GM18520 (cell line): ENCODE data around the gene RRP36.

Source experiments
- ATAC-seq: cut with Tn5 transposase; IDR thresholded peaks from one replicate; pipeline ENCODE4 v1.9.1; 2021; ENCODE audit not compliant: unreplicated experiment

Gene RRP36

DNA sequence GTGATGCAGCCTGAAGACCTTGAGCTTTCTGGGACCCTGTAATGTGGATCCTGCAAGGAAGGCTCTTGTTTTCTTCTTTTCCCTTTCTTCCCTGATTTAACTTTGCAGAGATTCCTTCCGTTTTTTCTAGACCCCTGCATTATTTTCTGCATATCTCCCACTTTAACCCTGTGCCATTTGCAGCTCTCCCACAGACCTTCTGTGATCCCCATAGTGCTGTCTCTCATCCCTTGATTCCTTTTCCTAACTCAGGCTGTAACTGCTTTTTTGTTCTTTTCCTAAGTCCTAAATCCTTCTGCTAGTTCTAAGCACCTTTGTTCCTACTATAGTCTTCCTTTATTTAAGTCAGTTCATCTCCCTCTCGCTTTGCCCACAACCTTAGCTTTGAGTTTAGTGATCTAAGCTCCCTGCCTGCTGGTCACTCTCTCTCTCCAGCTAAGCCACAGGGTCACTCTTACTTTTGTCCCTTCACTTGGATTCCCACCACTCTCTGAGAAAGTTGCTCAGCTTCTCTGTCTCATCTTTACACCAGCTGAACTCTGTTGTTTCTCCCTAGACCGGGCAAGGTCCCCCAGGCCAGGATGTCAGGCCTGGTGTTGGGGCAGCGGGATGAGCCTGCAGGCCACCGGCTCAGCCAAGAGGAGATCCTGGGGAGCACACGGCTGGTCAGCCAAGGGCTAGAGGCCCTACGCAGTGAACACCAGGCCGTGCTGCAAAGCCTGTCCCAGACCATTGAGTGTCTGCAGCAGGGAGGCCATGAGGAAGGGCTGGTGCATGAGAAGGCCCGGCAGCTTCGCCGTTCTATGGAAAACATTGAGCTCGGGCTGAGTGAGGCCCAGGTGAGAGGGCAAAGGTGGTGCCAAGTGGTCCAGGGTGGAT lies 39.6 kb downstream of the RRP36 start:
- ATAC-seq: no peak

DNA sequence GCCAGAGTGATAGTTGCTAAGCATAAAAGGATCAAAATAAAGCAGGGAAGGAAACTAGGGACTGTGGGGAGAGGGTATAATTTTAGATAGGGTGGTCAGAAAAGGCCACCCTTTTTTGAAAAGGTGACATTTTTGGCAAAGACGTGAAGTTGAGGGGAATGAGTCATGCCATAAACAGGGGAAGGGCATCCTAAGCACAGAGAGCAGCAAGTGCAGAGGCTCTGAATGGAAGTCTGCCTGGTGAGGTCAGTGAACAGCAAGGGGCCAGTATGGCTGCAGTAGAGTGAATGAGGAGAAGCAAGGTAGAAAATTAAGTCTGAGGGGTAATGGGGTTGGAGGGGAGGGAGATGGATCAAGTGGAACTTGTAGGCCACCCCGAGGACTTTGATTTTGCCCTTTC lies 40.4 kb downstream of the RRP36 start:
- no peak for ATAC-seq

DNA sequence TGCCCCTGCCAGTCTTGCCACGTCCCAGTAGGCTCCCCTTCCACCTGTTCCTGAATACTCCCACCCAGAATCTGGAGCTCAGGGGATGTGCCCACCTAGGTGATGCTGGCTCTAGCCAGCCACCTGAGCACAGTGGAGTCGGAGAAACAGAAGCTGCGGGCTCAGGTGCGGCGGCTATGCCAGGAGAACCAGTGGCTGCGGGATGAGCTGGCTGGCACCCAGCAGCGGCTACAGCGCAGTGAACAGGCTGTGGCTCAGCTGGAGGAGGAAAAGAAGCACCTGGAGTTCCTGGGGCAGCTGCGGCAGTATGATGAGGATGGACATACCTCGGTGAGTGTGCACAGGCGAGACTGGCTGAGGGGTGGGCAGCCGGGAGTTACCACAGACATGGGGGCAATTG lies 41.4 kb downstream of the RRP36 start:
- no peak for ATAC-seq

DNA sequence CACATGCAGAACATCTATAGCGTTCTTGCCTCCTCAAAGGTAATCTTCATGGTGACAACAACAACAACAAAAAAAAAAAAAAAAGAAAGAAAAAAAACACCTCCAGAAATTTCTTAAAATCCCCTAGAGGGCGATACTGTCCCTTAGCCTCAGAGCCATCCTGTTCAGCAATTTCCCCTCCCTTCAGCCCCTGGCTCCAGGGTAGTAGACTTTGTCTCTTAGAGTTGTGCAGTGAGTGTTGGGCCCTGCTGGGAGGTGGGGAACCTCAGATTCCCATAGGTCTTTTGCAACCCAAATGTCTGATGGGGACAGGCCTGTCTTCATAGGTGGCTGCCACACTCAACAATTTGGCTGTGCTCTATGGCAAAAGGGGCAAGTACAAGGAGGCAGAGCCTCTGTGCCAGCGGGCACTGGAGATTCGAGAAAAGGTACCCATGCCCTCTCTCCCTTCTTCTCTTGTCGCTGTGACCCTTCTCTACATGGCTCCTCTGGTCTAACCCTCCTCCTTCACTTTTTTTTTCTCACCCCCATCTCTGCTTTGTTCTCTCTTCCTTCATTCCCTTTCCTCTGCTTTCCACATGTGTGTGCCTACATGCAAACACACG lies 48.7 kb downstream of the RRP36 start:
- ATAC-seq: no peak

DNA sequence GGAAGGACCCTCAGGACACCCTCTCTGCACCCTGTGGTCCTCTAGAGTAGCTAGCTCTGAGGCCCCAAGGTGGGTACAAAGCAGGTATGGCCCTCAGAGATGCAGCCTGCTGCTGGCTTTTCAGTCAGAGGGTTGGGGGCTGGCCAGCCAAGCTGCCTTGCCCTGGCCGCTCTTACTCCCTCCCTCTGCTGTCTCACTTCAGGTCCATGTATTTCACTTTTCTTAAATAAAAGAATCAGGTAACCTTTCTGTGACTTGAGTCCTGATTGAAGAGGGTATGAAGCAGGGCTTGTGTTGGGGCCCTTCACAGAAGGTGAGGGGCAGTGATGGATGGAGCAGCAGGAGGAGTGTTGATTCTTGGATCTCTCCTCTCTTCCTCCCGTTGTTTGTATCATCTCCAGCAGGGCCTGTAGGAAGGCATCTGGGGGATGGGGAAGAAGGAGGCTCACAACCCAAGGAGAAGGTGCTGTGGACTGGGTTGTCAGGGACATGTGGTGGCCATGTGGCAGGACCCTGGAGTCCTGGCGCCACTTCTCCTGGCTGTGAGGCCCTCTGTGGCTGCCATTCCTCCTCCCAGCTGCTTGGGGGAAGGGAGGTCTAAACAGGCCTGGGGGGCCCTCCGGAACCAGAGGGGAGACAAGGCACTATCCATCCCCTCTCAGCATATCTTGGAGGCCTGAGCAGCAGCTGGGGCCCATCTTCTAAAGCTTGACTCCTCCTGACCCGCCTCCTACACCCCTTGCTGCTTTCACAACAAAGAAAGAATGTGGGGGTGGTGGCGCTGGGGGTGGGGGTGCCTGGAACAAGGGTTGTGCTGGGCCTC lies 53.6 kb downstream of the RRP36 start:
- ATAC-seq: no peak

DNA sequence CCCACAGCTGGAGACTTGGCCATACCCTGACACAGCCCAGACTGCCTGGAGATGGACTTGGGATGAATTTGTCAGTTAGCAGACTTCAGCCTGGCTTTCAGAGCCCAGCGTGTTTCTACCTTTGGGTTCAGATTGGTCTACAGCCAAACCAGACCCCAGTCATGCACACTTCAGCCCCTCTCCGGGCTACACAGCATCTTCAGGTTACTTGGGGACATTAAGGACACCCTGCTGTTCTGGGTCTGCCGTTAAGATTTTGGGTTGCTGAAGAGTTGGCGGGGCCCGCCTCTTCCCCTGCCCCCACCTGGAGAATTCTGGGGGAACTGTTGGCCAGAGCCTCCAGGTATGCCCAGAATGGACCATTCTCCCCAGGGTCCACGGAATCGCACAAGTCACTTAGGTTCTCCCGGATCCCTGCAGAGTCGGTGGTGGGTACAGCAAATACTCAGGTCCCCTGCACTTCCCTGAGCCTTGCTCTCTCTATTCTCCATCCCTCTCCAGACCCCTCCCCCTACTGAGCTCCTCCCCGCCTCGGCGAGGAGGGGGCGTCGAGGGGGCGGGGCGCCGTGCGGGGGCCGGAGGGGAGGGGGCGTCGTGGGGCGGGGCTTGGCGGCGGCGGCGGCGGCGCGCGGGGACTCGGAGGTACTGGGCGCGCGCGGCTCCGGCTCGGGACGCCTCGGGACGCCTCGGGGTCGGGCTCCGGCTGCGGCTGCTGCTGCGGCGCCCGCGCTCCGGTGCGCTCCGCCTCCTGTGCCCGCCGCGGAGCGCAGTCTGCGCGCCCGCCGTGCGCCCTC lies 54.4 kb downstream of the RRP36 start, which contains the start of gene PTK7:
Gene PTK7 (plus strand): TSS at position 645 of the 794 bp plus-strand sequence. CDS start 175 bp downstream, outside the sequence.
- ATAC-seq: no peak

DNA sequence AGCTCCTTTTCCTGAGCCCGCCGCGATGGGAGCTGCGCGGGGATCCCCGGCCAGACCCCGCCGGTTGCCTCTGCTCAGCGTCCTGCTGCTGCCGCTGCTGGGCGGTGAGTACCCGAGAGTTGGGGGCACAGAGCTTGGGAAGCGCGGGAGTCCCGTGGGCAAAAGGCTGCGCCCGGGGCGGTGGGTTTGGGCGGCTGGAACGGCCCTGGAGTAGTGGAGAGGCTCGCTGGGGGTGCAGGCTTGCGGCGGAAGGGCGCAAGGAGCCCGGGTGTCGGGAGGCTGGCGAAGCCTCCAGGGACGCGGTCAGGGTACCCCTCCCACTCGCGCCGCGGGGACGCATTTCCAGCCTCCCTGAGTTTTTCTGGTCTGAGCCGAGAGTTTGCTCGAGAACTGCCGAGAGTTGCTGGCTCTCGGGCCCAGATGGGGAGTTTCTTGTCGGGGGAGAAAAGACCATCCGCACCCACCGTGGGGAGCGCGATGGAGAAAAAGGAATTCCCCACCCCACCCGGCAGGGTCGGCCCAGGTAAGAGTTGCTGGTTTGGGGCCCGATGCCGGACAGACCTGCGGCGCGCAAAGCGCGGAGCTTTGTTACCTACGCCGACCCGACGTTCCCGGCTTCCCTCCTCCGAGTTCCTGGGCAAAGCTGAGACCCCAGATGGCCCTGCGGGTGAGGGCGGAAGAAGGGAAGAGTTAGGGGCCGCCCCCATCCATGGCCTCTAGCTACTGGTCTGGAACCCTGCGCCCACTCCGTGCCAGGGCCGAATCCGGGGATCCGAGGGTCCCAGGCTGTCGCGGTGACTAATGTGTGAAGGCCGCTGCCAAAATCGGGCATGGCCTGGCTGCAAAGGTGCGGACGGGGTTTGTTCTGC lies 55.3 kb downstream of the RRP36 start:
- ATAC-seq: no peak

DNA sequence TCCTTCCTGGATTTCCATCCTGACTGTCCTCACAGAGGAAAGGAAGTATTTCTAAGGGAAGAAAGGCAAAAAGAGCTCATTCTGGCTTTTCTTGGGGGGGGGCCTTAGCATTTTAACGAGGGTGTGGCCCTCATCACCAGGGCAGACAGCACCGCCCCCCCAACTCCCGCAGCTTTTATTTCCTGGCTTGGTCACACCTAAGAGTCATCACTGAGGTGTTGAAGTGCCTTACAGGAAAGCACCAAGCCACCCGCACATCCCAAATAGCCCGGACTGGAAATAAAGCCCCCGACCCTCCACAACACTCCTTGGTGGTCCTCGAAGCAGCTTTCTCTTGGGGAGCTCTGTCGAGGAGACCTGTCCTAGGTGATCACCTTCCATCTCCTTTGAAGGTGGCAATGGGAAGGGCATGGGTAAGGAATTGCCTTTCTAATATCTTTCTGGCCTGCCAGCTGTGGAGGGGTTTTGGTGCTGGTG lies 55.9 kb downstream of the RRP36 start:
- no peak for ATAC-seq

DNA sequence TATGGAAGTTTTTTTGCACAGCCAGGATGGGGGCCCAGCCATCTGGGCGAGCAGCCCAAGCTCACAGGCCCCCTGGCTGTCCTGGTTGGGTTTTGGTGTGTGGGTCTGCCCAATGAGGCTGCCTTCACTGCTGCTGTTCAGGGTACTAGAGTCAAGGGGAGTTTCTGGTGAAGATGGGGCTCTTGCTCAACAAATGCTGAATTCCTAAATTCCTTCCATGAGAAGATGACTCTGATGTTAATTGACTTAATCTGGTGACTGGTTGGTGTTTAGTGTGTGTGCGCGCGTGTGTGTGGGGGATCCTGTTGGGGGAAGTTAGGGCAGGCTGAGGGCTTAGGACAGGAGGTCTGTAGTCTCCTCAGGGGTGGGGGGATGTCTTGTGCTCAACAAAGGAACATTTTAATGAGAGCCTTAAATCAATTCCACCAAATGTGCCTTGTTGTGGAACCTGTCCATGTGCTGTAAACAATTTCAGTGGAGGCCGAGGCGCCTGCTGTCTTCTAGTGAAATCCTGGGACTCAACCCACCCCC lies 56.6 kb downstream of the RRP36 start:
- no peak for ATAC-seq

DNA sequence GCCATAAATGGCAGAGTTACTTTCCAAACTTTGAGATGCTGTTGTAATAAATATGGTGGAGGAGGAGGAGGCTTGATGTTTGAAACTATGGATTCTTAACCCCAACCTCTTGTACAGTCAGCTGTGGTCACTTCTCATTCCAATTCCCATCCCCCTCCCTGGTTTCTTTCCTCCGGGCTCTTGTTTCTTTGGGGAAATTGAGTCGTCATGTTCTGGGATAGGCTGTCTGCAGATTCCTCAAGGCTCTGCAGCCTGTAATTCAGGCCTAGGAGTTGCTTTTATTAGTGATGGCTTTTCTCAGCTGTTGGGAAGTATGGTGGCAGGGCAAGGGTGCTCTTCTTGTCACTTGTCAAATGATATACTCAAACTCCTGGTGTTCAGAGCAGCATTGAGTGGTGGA lies 57.3 kb downstream of the RRP36 start:
- no peak for ATAC-seq
